Stimulated activated CD4-positive, alpha-beta T cell treated with anti-CD3 and anti-CD28 coated beads, Interleukin-1b, Interleukin-23, amount 100 ng/mL, for 24 hours (primary cell): ENCODE data around the gene FAM193B.
"Not testable (repeated sequence)": the region's sequence is repeated elsewhere in the genome, so short reads cannot be mapped to it uniquely, and the experiment has no call there.

Source experiments
- DNase-seq, 4 experiments: peaks; one replicate each; pipeline ENCODE4 v3.0.0-alpha.2; 2020; ENCODE audit warnings: low read depth in 4 of 4, low spot score in 1 of 4

FAM193B gene

GRCh38 chr5:177487975-177488374, 66.4 kb downstream of the FAM193B start:
- DNase-seq: no peak

GRCh38 chr5:177487144-177487543, 67.2 kb downstream of the FAM193B start:
- no peak for DNase-seq

- no peak for DNase-seq
These were observed 68.1 kb downstream of the FAM193B start for GRCh38 chr5:177486256-177486655.

- not testable (repeated sequence) for DNase-seq
These were observed 68.6 kb downstream of the FAM193B start for GRCh38 chr5:177485753-177486152.

- no peak for DNase-seq
These were observed 69.3 kb downstream of the FAM193B start for GRCh38 chr5:177484902-177485549.

- no peak for DNase-seq
These were observed 70.1 kb downstream of the FAM193B start for GRCh38 chr5:177483994-177484901.

GRCh38 chr5:177483042-177483441, 71.3 kb downstream of the FAM193B start:
- DNase-seq: no peak

- DNase-seq: no peak
These were observed 72.0 kb downstream of the FAM193B start for GRCh38 chr5:177482359-177482795.

GRCh38 chr5:177479774-177480173, 74.6 kb downstream of the FAM193B start:
- no peak for DNase-seq

- DNase-seq: no peak
These were observed 75.4 kb downstream of the FAM193B start for GRCh38 chr5:177478711-177479646.

- no peak for DNase-seq
These were observed 76.5 kb downstream of the FAM193B start for GRCh38 chr5:177477701-177478477.

- no peak for DNase-seq
These were observed 77.7 kb downstream of the FAM193B start for GRCh38 chr5:177476531-177477233.

GRCh38 chr5:177475563-177476427, 78.6 kb downstream of the FAM193B start:
- no peak for DNase-seq

- no peak for DNase-seq
These were observed 79.4 kb downstream of the FAM193B start for GRCh38 chr5:177474846-177475562.

- DNase-seq: no peak
These were observed 80.3 kb downstream of the FAM193B start for GRCh38 chr5:177474002-177474476.

- DNase-seq: no peak
These were observed 80.8 kb downstream of the FAM193B start, which contains the start of gene DBN1 for GRCh38 chr5:177473443-177474001. DBN1 (minus strand) TSS chr5:177473634; CDS start chr5:177473521, 113 bp downstream.
